GM20000 (cell line): Measurements from ENCODE around the gene GOLGA5.

ENCODE experiments used
- DNase-seq: peaks from one replicate; pipeline ENCODE4 v3.0.0; 2012; ENCODE audit warnings: low spot score
- CTCF ChIP-seq: IDR thresholded peaks from 2 replicates; pipeline ENCODE4 v1.5.1; 2012; ENCODE audit warnings: mild to moderate bottlenecking, control low read depth; ENCODE audit errors: extremely low read depth, missing control alignments

Gene GOLGA5

GRCh38 chr14:92863286-92864080 lies 69.4 kb downstream of the GOLGA5 start:
- TF ChIP-seq CTCF = no peak
- DNase-seq = no peak

GRCh38 chr14:92865674-92866073 lies 71.6 kb downstream of the GOLGA5 start:
- no peak for DNase-seq
- no peak for TF ChIP-seq CTCF

GRCh38 chr14:92866181-92866752 lies 72.2 kb downstream of the GOLGA5 start:
- no peak for DNase-seq
- TF ChIP-seq CTCF = no peak

GRCh38 chr14:92866901-92867865 lies 73.1 kb downstream of the GOLGA5 start:
- TF ChIP-seq CTCF = no peak
- DNase-seq = no peak

GRCh38 chr14:92874962-92875661 lies 81.0 kb downstream of the GOLGA5 start:
- no peak for TF ChIP-seq CTCF
- no peak for DNase-seq

GRCh38 chr14:92877757-92878431 lies 83.8 kb downstream of the GOLGA5 start:
- DNase-seq = no peak
- no peak for TF ChIP-seq CTCF
